ENCODE data around the gene WRAP53. TPM values are rescaled to one million over a fixed set of nuclear protein-coding genes. Genes with fewer than 3 reads are reported as not detected.

The WRAP53 gene
- total RNA-seq, 6 donors from 2014 or later: 6.0 to 10.3 (median 7.8) TPM

DNA sequence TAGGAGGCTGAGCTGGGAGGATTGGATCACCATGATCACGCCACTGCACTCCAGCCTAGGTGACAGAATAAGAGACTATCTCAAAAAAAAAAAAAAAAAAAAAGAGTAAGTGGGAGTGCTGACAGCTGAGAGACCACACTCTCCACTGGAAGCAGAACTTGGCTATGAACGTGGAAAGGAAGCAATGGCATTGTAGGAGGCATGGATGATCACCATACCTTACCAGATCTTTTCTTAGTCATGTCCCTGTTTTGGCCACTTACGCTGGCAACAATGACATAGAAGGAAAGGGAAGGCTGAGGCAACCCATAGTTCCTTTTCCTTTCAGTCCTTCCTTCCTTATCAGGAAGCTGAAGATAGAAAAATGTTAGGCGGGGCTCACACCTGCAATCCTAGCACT is 41.3 kb upstream of the WRAP53 start:
- peaks cover 0 to 21% (median 6%) of the 10 kb centered on the region in 4 donors for H3K27me3 ChIP-seq
- H3K36me3 ChIP-seq: no peaks in the 10 kb centered on the region
- no peak for ATAC-seq (ENCODE audit: low FRiP score in 2 of 2)
- no peak for TF ChIP-seq EP300 (IDR thresholded peaks at IDR 0.05)
- TF ChIP-seq POLR2AphosphoS5 (IDR thresholded peaks at IDR 0.05): no peak
- no peak for TF ChIP-seq POLR2A (IDR thresholded peaks at IDR 0.05)
- TF ChIP-seq, protein P1, sequence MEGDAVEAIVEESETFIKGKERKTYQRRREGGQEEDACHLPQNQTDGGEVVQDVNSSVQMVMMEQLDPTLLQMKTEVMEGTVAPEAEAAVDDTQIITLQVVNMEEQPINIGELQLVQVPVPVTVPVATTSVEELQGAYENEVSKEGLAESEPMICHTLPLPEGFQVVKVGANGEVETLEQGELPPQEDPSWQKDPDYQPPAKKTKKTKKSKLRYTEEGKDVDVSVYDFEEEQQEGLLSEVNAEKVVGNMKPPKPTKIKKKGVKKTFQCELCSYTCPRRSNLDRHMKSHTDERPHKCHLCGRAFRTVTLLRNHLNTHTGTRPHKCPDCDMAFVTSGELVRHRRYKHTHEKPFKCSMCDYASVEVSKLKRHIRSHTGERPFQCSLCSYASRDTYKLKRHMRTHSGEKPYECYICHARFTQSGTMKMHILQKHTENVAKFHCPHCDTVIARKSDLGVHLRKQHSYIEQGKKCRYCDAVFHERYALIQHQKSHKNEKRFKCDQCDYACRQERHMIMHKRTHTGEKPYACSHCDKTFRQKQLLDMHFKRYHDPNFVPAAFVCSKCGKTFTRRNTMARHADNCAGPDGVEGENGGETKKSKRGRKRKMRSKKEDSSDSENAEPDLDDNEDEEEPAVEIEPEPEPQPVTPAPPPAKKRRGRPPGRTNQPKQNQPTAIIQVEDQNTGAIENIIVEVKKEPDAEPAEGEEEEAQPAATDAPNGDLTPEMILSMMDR (IDR thresholded peaks at IDR 0.05): no peak
- peaks cover 16 to 21% (median 21%) of the 10 kb centered on the region in 4 donors for H3K4me1 ChIP-seq
- H3K27ac ChIP-seq: no peak overlapping the region
- no peak overlapping the region for H3K4me3 ChIP-seq
- WGBS, 2 donors: 56 to 63% methylated on average over 4 of the region's 4 CpGs
- H3K9me3 ChIP-seq: no peaks in the 10 kb centered on the region
- no peak for DNase-seq

DNA sequence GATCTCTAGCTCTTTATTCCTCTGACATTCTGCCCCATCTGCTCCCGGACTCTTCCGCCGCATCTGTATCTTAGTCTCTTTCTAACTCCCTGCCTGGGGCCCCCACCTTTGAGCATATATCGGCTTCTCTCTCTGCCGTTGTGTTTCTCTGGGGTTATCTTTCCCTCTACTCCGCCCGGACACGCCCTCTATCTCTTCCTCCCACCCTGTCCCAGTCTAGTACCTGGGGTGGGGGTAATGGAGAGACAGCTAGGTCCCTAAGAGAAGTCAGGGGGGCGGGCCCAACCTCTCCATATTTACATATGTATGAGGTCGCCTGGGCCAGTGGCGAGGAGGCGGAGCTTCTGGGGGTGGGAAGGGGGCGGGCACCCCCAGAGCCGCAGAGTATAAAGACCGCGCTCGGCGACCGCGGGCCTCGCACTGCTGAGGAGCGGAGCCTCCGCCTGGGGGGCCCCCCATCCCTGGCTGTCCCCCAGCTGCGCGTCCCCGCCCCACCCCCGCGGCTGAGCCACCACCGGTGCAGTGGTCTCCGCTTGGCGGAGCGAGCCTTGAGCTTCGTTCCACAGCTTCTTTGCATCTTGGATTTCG is 37.7 kb upstream of the WRAP53 start, which contains the start of gene ATP1B2:
Gene ATP1B2, plus strand, starts transcription at position 418 of the 588 bp plus-strand sequence. CDS start 593 bp downstream, outside the sequence.
- DNase-seq (peak; percentile 81 to 87), ATAC-seq (ENCODE audit: low FRiP score in 2 of 2) (peak; percentile 11 to 84)
- TF ChIP-seq POLR2AphosphoS5 (IDR thresholded peaks at IDR 0.05) (no peak), POLR2A (IDR thresholded peaks at IDR 0.05) (no peak), EP300 (IDR thresholded peaks at IDR 0.05) (no peak)
- TF ChIP-seq, protein P1 (IDR thresholded peaks at IDR 0.05): no peak
- Histone ChIP-seq H3K9me3 (no peaks in the 10 kb centered on the region), H3K27ac (peak within 1 kb of the TSS in 3 of 4 donors; percentile 26 to 55 (median 34)), H3K36me3 (no peaks in the 10 kb centered on the region), H3K4me1 (peaks cover 16 to 22% (median 21%) of the 10 kb centered on the region in 4 donors), H3K4me3 (peak within 1 kb of the TSS; percentile 13 to 56 (median 46)), H3K27me3 (peaks cover 0 to 26% (median 6%) of the 10 kb centered on the region in 4 donors)
- 1 to 2% methylated on average over 17 to 27 of the region's 34 CpGs for WGBS, 2 donors

DNA sequence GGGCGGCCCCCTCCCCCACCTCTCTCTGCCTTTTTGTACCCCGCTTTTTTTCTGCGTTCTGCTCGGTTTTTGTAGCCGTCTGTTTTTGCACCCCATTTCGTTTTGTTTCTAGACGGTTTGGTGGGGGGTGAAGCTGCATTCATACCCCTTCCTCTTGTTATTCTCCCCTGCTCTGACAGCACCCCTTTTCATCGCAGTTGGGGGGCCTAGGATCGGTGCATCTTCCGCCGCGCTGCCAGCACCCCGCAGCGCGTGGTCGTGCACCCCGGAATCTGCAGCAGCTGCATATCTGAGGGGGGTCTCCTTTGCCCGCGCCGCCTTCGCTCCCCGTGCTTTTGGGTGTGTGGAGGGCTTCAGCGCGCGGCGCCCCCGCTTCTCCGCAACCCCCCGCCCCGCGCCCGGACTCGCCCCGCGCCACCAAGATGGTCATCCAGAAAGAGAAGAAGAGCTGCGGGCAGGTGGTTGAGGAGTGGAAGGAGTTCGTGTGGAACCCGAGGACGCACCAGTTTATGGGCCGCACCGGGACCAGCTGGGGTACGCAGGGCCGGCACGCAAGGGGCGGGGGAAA is 37.1 kb upstream of the WRAP53 start:
- H3K9me3 ChIP-seq: no peaks in the 10 kb centered on the region
- ATAC-seq (ENCODE audit: low FRiP score in 2 of 2) (no peak), DNase-seq (peak in 1 of 2 donors; percentile 79)
- H3K4me3 ChIP-seq: peak overlapping the region; percentile 13 to 56 (median 46)
- no peaks in the 10 kb centered on the region for H3K36me3 ChIP-seq
- WGBS, 2 donors: 1 to 2% methylated on average over 16 to 37 of the region's 45 CpGs
- H3K27me3 ChIP-seq: peaks cover 0 to 26% (median 6%) of the 10 kb centered on the region in 4 donors
- TF ChIP-seq POLR2AphosphoS5 (IDR thresholded peaks at IDR 0.05): no peak
- no peak for TF ChIP-seq EP300 (IDR thresholded peaks at IDR 0.05)
- TF ChIP-seq, protein P1 (IDR thresholded peaks at IDR 0.05): no peak
- no peak for TF ChIP-seq POLR2A (IDR thresholded peaks at IDR 0.05)
- H3K4me1 ChIP-seq: peaks cover 16 to 22% (median 21%) of the 10 kb centered on the region in 4 donors
- peak overlapping the region in 2 of 4 donors; percentile 34 to 55 for H3K27ac ChIP-seq

DNA sequence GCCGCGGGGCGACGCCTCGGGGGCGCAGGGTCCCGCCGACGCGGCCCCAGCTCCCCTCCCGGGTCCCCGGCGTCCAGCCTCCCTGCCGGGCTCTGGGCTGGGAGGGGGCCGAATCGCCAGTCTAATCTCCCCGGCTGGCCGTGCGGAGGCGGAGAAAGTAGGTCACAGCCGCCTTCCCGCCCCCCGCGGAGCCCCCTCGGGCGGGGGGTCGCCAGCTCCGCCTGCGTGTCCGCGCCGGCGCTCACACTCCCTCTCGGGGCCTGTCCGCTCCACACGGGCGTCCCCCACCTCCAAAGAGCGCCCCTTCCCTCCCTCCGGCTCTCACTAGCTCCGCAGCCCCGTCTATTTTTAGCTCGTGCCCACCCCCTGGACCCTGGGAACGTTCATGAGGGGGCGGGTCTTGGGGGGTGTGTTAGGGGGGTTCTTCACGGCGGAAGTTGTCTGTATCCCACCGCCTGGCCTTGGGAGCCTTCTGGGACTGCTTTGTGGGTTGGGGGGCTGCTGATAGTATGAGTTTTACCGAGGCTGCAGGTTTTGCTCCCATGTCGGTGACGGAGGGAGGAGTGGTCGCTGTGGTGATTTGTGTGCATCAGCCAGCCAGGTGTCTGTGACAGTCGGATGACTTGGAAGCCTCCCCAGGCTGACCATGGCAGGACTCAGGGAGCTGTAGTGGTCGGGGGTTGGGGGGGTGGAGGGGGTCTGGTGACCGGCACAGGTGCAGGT is 36.5 kb upstream of the WRAP53 start:
- peak overlapping the region in 3 of 4 donors; percentile 26 to 55 (median 34) for H3K27ac ChIP-seq
- no peaks in the 10 kb centered on the region for H3K36me3 ChIP-seq
- peak overlapping the region in 3 of 4 donors; percentile 37 to 56 (median 56) for H3K4me3 ChIP-seq
- H3K4me1 ChIP-seq: peaks cover 16 to 22% (median 21%) of the 10 kb centered on the region in 4 donors
- DNase-seq (peak in 1 of 2 donors; percentile 78), ATAC-seq (ENCODE audit: low FRiP score in 2 of 2) (peak in 1 of 2 donors; percentile 26)
- no peaks in the 10 kb centered on the region for H3K9me3 ChIP-seq
- TF ChIP-seq POLR2A (IDR thresholded peaks at IDR 0.05) (no peak), EP300 (IDR thresholded peaks at IDR 0.05) (no peak), POLR2AphosphoS5 (IDR thresholded peaks at IDR 0.05) (no peak)
- TF ChIP-seq, protein P1 (IDR thresholded peaks at IDR 0.05): no peak
- H3K27me3 ChIP-seq: peaks cover 0 to 26% (median 6%) of the 10 kb centered on the region in 4 donors
- WGBS, 2 donors: 5 to 11% methylated on average over 4 to 38 of the region's 54 CpGs

All from upper lobe of left lung (tissue), 6 donors.